ENCODE results near the gene ZBTB49.

The ZBTB49 gene

DNA sequence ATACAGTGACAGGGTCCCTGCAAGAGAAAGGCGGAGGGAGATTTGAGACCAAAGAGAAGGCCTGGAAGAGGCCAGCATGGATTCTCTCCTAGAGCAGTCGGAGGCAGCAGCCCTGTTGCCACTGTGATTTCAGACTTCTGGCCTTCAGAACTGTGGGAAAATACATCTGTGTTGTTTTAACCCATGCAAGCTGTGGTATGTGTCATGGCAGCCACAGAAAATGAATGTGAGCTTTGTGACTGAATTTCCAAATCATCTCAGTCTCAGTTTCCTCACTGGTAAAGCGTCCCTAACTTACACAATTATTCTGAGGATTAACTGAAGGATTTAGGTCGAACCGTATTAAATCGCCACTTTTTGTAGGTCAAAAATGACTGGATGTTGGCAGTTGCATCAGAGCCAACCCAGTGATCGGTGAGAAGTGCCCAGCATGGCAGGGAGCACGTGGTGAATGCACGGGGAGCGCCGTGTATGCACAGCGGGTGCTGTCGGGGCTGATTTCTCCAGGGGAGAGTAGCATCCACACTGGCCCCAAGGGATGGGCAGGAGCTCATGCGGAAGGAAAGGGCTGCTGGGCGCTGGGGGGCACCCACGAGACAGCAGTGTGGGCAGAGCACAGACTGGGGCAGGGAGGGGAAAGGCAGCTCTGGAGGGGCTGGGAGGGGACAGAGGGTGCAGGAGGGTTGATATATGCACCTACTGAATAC, 73.1 kb downstream of the ZBTB49 start:
- no peak for DNase-seq

DNA sequence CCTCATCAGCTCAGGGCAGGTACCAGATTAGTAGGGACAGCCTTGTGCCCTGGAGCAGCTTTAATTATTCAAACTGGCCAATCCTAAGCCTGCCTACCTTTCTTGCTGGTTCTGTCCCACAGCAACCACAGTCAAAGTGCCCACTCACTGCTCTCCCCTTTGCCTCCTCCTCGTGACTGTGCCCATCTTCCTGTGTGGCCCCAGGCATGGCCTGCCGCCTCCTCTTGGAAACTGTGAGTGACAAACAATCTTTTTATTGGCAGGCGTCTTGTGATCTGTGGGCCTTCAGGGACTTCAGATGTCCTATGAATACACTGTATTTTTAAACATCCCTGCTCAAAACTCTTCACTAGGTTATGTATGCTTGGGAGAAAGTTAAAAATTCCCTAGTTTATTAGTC, 74.0 kb downstream of the ZBTB49 start:
- DNase-seq = no peak

DNA sequence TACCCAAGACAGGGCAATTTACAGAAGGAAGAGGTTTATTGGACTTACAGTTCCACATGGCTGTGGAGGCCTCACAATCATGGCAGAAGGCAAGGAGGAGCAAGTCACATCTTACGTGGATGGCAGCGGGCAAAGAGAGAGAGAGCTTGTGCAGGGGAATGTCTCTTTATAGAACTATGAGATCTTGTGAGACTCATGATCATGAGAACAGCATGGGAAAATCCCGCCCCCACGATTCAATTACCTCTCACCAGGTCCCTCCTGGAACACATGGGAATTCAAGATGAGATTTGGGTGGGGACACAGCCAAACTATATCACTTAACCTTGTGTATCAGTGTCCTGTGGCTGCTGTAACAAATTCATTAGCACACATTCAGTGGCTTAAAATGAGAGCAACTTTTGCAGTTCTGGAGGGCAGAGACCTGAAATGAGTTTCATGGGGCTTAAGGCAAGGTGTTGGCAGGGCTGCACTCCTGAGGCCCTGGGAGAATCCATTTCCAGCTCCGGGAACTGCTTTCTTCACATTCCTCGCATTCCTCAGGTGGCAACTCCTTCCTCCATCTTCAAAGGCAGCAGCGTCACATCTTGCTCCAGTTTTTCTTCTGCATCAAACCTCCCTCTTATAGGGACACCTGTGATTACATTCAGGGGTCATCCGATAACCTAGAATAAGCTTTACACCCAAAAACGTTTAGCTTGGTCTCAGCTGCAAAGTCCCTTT, 74.6 kb downstream of the ZBTB49 start:
- no peak for DNase-seq

DNA sequence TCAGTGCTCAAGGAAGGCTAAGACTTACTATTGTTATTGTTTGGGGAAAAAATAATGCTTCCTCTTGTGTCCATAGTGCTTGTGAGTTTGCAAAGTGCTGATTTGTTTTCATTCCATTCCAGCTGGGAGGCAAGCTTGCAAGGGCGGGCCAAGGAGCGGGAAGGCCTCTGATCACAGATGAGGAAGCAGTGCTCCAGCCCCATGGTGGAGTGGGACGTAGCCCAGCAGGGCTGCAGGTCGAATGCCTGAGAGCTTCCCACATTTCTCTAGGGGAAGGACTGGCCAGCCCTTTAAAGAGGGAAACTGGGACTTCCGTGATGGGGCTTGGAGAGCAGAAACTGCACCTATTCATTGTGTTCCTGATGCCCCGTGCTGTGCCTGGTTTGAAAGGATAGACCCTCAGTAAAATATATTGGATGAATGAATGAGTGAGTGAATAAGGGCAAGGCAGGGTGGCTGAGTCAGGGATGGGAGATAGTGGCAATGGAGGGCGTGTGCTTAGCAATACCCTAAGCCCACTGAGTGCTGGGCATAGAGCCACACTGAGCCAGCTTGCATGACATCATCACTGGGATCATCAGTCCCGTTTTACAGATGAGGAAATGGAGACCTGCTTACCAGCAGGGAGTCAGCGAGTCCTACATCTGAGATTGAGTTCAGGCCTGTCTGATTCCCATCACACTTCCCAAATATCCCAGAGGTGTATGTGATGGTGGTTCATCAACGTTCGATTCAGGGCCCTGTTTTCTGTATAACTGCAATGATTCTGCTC, 78.9 kb downstream of the ZBTB49 start:
- DNase-seq = no peak
